Fibroblast of the aortic adventitia (primary cell): ENCODE data around the gene CGB1. TPM values are rescaled to one million over a fixed set of nuclear protein-coding genes. Genes with fewer than 3 reads are reported as not detected.

Source experiments
- DNase-seq: peaks from one replicate; pipeline ENCODE4 v3.0.0-alpha.2; 2010; ENCODE audit warnings: low read depth
- H3K4me3 ChIP-seq: 2 replicates; pipeline ENCODE4 v1.5.1; 2011; ENCODE audit warnings: low read depth, mild to moderate bottlenecking, control low read depth, low read length, moderate library complexity
- small RNA-seq: library from RNA; depleted of rRNA; stranded (forward); fragments of <200 nt; gene quantifications from one replicate; pipeline ENCODE3, GENCODE V24; 2012
- total RNA-seq: library from RNA; depleted of rRNA; stranded (reverse); fragments of >200 nt; gene quantifications from 2 replicates; pipeline ENCODE4 v1.2.3, GENCODE V29; 2012; ENCODE audit warnings: low replicate concordance
- TF ChIP-seq, protein P1 (sequence below): IDR thresholded peaks from 2 replicates; pipeline ENCODE4 v1.5.1; 2011; ENCODE audit warnings: mild to moderate bottlenecking, low read length, control low read depth, inconsistent platforms; ENCODE audit not compliant: insufficient read depth

Gene CGB1
- total RNA-seq, 1 donor = not detected

- TF ChIP-seq, protein P1, sequence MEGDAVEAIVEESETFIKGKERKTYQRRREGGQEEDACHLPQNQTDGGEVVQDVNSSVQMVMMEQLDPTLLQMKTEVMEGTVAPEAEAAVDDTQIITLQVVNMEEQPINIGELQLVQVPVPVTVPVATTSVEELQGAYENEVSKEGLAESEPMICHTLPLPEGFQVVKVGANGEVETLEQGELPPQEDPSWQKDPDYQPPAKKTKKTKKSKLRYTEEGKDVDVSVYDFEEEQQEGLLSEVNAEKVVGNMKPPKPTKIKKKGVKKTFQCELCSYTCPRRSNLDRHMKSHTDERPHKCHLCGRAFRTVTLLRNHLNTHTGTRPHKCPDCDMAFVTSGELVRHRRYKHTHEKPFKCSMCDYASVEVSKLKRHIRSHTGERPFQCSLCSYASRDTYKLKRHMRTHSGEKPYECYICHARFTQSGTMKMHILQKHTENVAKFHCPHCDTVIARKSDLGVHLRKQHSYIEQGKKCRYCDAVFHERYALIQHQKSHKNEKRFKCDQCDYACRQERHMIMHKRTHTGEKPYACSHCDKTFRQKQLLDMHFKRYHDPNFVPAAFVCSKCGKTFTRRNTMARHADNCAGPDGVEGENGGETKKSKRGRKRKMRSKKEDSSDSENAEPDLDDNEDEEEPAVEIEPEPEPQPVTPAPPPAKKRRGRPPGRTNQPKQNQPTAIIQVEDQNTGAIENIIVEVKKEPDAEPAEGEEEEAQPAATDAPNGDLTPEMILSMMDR = no peak
- DNase-seq = no peak
- H3K4me3 ChIP-seq = no peak overlapping the region
These were observed 47.8 kb downstream of the CGB1 start for GRCh38 chr19:48988860-48989259.

DNA sequence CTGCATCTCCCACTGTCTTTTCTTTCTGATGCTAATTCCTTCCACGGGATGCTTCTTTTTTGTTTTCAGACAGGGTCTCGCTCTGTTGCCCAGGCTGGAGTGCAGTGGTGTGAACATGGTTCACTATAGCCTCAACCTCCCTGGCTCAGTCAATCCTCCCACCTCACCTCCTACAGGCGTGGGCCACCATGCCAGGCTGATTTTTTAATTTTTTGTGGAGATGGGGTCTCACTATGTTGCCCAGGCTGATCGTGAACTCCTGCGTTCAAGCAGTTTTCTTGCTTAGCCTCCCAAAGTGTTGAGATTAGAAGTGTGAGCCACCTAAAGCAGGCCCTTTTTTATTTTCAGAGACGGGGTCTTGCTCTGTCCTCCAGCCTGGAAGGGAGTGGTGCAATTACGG lies 48.4 kb downstream of the CGB1 start:
- no peak for DNase-seq

GRCh38 chr19:48987323-48987722 lies 49.4 kb downstream of the CGB1 start:
- TF ChIP-seq, protein P1 = no peak
- no peak overlapping the region for H3K4me3 ChIP-seq
- no peak for DNase-seq

More for the DNA sequence above, 48.4 kb downstream of the CGB1 start:
- H3K4me3 ChIP-seq = no peak overlapping the region
- TF ChIP-seq, protein P1 = no peak

DNA sequence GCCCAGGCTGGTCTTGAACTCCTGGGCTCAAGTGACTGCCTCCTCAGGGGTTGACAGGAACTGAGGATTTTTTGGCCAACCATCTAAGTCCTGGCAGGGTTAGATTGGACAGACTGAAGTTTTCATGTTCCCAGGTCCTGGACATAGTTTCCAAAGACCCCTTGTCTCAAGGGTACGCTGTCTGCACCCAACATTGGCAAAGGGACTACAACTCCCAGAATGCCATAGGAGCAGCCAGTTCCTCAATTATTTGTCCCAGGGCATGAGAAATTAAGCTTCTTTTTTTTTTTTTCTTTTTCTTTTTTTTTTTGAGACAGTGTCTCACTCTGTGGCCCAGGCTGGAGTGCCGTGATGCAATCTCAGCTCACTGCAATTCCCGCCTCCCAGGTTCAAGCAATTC lies 50.5 kb downstream of the CGB1 start:
- DNase-seq = no peak
- H3K4me3 ChIP-seq = no peak overlapping the region

DNA sequence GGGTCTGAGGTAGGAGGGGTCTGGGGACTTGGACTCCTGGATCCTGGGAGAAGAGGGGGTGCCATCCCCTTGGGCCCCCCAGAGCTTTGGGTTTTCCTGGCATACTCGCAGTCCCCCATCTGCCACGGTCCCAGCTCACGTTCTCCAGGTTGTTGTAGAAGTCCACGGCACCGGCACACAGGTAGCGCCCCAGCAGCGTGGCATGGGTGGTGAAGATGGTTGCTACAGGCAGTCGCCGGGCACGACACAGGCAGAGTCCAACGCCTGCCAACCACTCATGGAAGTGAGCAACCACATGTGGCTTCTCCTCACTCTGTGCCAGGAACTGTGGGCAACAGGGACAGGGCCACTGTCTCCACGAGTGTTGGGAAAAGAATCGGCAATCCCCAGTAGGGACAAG lies 51.0 kb downstream of the CGB1 start:
- no peak for DNase-seq
- no peak overlapping the region for H3K4me3 ChIP-seq
- TF ChIP-seq, protein P1 = no peak

More for the DNA sequence above, 50.5 kb downstream of the CGB1 start:
- TF ChIP-seq, protein P1 = no peak

Small RNAs within 50 kb of the gene (small RNA-seq; reads per million reads assigned to genes)
- gene MIR6798 (not detected), gene RN7SL708P (not detected)

Other genes with a start within 250 kb of the CGB1 start
- 9.6 and 30.4 TPM in 2 replicates for gene BCAT2, start 225.9 kb downstream of the CGB1 start, total RNA-seq
- 3.6 and 25.5 TPM in 2 replicates for gene HSD17B14, start 200.4 kb downstream of the CGB1 start, total RNA-seq
- gene PLEKHA4, start 168.3 kb downstream of the CGB1 start, total RNA-seq = 28.9 and 44.0 TPM in 2 replicates
- 45.8 and 53.6 TPM in 2 replicates for gene PPP1R15A, start 164.5 kb downstream of the CGB1 start, total RNA-seq
- 0.54 TPM in 1 of 2 replicates, not detected in the other for gene TULP2, start 138.2 kb downstream of the CGB1 start, total RNA-seq
- 267 and 932 TPM in 2 replicates for gene NUCB1, start 136.6 kb downstream of the CGB1 start, total RNA-seq
- gene DHDH, start 103.2 kb downstream of the CGB1 start, total RNA-seq = not detected in 2 replicates
- 15.5 and 45.8 TPM in 2 replicates for gene BAX, start 82.0 kb downstream of the CGB1 start, total RNA-seq
- gene FTL, start 71.6 kb downstream of the CGB1 start, total RNA-seq = 5,494 and 8,302 TPM in 2 replicates
- gene GYS1, start 43.6 kb downstream of the CGB1 start, total RNA-seq = 5.5 and 38.6 TPM in 2 replicates
- gene RUVBL2, start 43.0 kb downstream of the CGB1 start, total RNA-seq = 16.3 and 119 TPM in 2 replicates
- gene LHB, start 19.8 kb downstream of the CGB1 start, total RNA-seq = not detected in 2 replicates
- gene CGB3, start 12.6 kb downstream of the CGB1 start, total RNA-seq = not detected in 2 replicates
- not detected in 2 replicates for gene CGB2, start 5.0 kb downstream of the CGB1 start, total RNA-seq
- gene CGB5, start 7.0 kb upstream of the CGB1 start, total RNA-seq = not detected in 2 replicates
- gene CGB8, start 12.2 kb upstream of the CGB1 start, total RNA-seq = not detected in 2 replicates
- 0.09 TPM in 1 of 2 replicates, not detected in the other for gene CGB7, start 20.9 kb upstream of the CGB1 start, total RNA-seq
- not detected in 2 replicates for gene NTF4, start 27.9 kb upstream of the CGB1 start, total RNA-seq
- not detected in 2 replicates for gene KCNA7, start 35.8 kb upstream of the CGB1 start, total RNA-seq
- 111 and 129 TPM in 2 replicates for gene SNRNP70, start 48.6 kb upstream of the CGB1 start, total RNA-seq
- gene LIN7B, start 77.5 kb upstream of the CGB1 start, total RNA-seq = 2.2 and 3.7 TPM in 2 replicates
- 0.41 and 0.54 TPM in 2 replicates for gene C19orf73, start 82.2 kb upstream of the CGB1 start, total RNA-seq
- 0.99 and 2.4 TPM in 2 replicates for gene PPFIA3, start 82.6 kb upstream of the CGB1 start, total RNA-seq
- not detected in 2 replicates for gene HRC, start 118.5 kb upstream of the CGB1 start, total RNA-seq
- 14.0 and 15.0 TPM in 2 replicates for gene TRPM4, start 120.9 kb upstream of the CGB1 start, total RNA-seq